Measurements from ENCODE around the gene GADD45G.

GRCh38 chr9:89635816-89636215 lies 31.0 kb downstream of the GADD45G start:
- TF ChIP-seq, protein P1, sequence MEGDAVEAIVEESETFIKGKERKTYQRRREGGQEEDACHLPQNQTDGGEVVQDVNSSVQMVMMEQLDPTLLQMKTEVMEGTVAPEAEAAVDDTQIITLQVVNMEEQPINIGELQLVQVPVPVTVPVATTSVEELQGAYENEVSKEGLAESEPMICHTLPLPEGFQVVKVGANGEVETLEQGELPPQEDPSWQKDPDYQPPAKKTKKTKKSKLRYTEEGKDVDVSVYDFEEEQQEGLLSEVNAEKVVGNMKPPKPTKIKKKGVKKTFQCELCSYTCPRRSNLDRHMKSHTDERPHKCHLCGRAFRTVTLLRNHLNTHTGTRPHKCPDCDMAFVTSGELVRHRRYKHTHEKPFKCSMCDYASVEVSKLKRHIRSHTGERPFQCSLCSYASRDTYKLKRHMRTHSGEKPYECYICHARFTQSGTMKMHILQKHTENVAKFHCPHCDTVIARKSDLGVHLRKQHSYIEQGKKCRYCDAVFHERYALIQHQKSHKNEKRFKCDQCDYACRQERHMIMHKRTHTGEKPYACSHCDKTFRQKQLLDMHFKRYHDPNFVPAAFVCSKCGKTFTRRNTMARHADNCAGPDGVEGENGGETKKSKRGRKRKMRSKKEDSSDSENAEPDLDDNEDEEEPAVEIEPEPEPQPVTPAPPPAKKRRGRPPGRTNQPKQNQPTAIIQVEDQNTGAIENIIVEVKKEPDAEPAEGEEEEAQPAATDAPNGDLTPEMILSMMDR (IDR thresholded peaks at IDR 0.05; ENCODE audit: poor library complexity, severe bottlenecking), result no peak
- TF ChIP-seq MXI1 (conservative IDR thresholded peaks at IDR 0.05; ENCODE audit: poor library complexity, severe bottlenecking) (no peak), EZH2 (IDR thresholded peaks at IDR 0.05; ENCODE audit: borderline replicate concordance, insufficient read depth, low read length, poor library complexity, severe bottlenecking) (no peak)
